CD4-positive, alpha-beta T cell treated with Interleukin-4 for 1 hour (primary cell): ENCODE data around the gene RNF215.

Experiments
- DNase-seq, 2 donors: peaks; one replicate each; pipeline ENCODE4 v3.0.0-alpha.2; 2020 to 2022

RNF215 gene

DNA sequence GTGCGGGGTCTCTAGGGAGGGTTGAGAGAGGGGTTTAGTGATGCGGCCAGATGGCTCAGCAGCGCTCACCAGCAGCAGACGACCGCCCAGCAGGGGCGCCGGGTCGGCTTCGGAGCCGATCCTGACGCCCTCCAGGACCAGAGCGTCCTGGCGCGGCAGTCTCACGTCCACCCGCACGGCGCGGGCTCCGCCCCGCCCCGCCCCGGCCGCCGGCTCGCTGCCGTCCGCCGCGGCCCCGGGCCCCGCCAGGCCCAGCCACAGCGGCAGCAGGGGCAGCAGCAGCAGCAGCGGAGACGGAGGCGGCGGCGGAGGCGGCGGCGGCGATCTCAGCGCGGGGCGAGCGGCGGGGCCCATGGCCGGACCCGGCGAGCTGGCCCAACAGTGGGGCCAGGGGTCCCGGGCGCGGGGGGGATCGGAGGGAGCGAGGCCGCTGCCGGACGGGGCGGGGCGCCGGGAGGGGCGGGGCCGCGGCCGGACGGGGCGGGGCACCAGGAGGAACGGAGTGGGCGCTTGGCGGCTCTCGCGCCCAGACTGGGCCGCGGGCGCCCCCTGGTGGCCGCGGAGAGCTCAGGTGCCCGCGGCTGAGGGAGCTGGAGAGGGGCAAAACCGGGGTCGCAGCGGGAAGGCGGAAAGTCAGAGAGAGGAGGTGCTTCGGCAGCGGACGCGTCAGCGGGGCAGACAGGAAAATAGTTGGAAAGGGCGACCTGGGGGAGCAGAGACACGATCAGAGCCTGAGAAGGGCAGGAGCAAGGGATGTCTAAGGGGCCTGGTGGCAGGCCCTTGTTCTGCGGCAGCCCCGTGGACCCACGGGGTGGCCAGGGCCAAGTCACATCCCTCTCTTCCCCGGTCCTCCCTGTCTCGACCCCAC lies at the start of gene RNF215:
Gene RNF215 (minus strand): TSS at position 452 of the 868 bp plus-strand sequence. CDS start 98 bp downstream, at position 354.
- peak; percentile 77 to 80 for DNase-seq

DNA sequence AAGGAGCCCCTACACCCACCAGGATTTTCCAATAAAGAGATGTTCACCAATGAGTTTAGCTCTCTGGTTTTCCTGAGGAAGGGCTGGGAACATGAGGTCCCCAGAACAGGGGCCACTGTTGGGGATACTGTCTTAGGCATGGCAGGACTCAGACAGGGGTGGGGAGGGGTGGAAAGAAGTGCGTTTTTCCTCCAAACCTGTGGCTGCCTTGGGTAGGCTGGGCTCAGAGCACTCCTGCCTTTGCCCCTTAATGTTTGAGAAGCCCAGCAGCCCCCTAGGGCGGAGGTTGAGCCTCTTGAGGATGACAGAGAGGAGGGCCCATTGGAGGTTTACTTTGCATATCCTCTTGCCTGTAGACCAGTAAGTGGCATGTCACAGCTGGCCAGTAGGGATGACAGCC lies 49.0 kb upstream of the RNF215 start:
- DNase-seq = no peak

DNA sequence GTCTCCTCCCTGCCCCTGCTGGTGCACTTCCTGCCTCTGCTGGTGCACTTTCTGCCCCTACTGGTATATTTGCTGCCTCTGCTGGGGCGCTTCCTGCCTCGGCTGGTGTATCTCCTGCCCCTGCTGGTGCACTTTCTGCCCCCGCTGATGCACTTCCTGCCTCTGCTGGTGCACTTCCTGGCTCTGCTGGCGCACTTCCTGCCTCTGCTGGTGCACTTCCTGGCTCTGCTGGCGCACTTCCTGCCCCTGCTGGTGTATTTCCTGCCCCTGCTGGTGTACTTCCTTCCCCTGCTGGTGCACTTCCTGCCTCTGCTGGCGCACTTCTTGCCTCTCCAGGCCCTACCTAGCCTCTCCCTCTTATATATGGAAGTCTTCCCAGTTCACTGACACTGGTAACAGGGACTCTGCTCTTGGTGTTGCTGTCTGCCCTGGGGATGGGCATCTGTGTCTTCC lies 48.5 kb upstream of the RNF215 start:
- peak; percentile 94 to 96 for DNase-seq

DNA sequence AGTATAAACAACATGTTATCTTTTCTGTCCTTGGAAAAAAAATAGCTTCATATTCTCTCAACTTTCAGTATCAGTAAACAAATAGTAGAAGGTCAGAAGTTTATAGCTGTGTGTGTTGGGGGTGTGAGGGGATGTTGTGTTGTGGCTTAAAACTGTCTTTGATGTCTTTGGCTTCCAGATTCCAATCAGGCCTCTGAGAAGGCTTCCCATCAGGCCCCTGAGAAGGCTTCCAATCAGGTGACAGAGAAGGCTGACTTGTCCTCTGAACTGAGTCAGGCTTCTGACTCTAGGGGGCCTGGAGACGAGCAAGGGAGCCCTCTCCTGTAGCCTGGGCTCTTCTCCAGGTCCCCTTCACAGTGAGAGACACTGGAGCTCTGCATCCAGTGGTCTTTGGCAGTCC lies 47.6 kb upstream of the RNF215 start:
- no peak for DNase-seq

DNA sequence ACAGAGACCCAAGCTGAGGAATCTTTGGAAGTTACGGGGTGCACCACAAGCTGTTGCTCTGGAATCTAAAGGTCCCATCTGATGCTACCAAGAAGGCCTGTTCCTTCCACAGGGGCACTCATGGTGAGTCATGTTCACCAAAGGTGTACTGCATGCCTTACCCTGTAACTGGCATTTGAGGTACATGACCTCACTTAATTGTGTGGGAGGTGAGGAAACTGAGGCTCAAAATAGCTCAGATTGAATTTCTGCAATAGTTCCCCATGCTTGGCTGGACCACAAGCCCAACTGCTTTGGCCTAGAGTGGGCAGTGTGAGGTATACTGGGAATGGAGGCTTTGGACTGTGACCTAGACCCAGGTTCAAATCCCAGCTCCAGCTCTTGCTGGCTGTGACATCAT lies 46.6 kb upstream of the RNF215 start:
- DNase-seq = no peak

DNA sequence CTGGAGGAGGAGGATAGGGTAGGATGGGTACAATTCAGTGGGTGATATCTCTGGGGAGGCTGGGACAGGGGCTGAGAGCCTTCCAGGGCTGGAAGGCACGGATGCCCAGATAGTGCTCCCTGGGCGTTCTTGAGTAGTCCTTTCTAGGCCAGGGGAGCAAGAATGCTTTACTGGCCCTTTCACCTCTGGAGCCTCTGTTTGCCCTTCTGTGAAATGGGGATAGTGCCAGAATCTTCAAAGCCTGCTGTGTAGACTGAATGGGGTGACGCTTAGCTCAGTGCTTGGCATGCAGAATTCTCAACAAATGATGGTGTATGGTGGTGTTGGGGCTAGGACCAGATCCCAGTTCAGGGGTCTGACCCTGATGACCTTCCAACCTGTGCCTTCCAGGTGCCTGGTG lies 46.0 kb upstream of the RNF215 start:
- DNase-seq = no peak

DNA sequence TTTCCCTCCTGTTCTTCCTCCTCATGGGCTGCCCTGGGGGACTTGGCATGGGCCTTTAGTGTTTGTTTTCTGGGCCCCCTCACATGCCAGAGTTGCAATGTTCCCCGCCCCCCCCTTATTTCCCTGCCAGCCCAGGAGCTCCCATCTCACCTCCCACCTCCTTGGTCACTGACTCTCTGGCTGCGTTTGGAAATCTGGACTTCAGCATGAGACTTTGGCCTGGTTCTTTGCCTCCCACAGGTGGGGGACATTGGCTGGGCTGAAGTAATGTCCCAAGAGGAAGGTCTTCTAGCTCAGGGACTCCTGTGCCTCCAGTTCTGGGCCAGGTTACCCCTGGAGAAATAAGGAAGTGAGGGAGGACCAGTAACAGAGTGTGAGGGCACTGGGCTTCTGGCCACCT lies 45.3 kb upstream of the RNF215 start:
- no peak for DNase-seq

DNA sequence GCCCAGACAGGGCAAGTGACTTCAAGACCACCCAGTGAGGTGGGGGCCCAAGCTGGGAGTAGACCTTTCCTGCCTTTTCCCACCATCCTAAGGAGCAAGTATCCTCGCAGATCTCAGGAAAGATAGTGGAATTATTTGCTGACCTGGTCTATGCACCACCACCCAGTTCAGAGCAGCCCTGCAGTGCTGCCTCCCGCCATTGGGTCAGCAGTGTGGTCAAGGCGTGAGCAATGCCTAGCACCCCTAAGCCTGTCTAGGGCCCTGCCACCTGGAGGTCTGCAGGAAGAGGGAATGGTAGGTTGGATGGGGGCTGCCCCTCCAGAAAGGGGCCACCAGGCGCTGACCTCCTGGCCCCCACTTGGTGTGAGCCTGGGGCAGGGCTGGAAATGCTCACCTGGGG lies 44.9 kb upstream of the RNF215 start:
- DNase-seq = no peak

DNA sequence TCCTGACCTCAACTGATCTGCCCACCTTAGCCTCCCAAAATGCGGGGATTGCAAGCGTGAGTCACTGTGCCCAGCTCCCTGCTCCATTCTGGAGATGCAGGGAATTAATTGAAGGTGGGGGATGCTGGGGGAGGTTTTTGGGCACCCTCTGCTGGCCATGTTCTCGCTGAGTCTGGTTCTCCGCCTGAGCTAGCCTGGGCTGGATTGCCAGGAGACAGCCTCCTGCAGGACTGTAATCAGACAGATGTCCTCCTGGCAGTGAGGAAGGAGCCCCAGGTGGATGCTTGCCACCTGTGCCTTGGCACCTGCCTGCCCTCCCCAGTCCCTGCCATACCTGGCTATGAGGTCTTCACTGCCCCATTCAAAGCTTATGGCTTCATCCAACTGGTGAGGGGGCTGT lies 43.7 kb upstream of the RNF215 start:
- DNase-seq = no peak

DNA sequence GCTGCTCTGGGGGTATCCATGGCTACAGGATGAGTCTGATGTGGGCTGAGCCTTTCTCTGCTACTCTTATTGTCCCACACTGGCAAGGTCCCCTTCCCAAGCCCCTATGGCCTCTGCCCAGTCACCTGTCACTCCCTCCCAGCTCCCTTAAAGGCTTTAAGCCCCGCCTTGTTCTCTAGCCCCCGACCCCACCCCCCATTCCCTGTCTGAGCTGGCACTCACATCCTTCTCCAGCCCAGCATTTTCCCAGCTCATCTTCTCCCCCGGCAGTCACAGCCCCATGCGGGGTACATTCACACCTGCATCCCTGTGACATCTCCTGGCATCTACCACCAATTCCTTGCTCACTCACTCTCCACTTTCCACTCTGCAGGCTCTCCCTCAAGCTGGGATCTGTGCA lies 42.7 kb upstream of the RNF215 start:
- DNase-seq = no peak

DNA sequence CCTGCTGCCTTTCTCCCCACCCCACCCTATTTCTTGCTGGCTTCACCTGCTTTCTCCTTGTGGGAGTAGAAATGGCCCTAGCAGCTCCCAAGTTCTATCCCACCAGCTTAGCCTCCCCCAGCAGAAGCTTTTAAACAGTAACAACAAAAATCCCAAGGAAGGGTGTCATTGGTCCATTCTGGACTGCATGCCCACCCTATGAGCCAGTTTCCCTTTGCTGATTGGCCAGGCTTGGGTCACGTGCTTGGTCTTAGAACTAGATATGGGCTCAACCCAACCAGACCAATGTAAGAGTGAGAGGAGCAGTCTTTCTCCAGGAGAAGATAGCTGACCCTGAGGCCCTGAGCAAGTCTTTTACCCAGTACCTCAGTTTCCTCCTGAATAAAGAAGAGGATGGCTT lies 40.7 kb upstream of the RNF215 start:
- no peak for DNase-seq

DNA sequence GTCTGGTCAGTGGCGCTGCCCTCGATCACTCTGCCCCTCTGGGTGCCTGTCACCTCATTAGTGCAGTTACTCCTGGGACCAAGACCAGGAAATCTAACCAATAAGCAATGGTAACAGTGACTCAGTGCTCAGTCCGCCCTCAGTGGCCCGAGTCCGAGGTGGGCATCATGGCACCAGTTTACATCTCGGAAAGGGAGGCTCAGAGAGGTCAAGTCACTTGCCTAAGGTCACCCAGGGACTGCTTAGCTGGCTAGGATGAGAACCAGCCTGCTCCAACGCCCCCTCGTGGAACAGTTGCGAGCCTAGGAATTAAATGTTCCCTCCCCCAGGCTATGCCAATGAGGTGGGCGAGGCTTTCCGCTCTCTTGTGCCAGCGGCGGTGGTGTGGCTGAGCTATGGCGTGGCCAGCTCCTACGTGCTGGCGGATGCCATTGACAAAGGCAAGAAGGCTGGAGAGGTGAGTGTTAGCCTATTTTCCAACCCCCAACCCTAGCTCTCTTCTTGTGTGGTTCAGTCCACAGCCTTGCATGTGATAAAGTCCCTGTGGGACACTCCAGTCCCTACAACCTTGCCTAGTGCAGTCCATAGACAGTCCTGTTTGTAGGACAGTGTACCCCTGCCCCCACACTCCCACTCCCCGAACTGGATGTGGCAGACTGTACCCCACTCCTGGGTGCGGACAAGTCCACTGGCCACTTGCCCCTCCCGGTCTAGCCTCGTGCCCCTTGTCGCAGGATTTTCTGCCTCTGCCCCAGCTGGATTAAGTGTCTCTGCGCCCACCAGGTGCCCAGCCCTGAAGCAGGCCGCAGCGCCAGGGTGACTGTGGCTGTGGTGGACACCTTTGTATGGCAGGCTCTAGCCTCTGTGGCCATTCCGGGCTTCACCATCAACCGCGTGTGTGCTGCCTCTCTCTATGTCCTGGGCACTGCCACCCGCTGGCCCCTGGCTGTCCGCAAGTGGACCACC lies 39.5 kb upstream of the RNF215 start:
- DNase-seq = peak; percentile 88 to 90

DNA sequence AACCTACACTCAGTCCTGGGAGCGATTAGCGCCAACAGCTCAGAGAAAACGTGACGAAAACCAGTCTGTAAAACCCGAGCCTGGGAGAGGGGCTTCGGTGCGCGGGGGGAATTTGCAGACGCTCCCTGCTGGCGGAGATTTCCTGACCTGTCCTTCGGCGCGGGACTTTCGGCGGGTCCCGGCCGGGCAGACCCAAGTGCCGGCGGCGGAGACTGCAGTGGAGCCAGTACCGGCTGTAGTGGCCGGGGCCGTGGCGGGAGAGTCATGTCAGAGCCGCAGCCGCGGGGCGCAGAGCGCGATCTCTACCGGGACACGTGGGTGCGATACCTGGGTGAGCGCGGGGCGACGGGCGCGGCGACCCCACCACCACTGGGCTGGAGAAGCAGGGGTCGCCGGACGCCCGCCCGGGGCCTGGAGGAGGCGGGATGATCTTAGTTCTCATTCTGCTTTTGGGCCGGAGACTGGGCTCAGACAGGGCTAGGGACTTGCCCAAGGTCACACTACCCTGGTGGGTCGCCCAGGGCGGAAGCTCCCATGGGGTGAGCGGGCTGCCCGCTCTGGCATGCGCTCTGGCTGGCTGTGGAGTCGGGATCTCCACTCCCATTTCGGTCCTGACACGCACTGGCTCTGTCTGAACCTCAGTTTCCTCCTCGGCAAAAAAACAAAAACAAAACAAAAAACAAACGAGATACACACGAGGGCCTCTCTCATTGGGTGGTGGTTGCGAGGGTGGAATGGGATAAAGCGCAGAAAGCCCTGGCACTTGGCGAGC lies 38.6 kb upstream of the RNF215 start, which contains the start of gene MTFP1:
Gene MTFP1 (plus strand): TSS at position 153 of the 772 bp plus-strand sequence. CDS start 112 bp downstream, at position 265.
- peak; percentile 51 to 54 for DNase-seq

DNA sequence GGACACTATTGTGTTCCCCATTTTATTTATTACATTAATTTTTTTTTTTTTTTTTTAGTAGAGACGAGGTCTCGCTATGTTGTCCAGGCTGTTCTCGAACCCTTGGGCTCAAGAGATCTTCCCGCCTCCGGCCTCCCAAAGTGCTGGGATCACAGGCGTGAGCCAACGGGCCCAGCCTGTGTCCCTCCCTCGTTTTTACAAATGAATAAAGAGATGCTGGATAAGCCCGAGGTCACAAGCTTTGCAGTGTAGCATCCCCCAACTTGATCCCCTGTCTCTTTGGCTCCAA lies 38.1 kb upstream of the RNF215 start:
- no peak for DNase-seq

DNA sequence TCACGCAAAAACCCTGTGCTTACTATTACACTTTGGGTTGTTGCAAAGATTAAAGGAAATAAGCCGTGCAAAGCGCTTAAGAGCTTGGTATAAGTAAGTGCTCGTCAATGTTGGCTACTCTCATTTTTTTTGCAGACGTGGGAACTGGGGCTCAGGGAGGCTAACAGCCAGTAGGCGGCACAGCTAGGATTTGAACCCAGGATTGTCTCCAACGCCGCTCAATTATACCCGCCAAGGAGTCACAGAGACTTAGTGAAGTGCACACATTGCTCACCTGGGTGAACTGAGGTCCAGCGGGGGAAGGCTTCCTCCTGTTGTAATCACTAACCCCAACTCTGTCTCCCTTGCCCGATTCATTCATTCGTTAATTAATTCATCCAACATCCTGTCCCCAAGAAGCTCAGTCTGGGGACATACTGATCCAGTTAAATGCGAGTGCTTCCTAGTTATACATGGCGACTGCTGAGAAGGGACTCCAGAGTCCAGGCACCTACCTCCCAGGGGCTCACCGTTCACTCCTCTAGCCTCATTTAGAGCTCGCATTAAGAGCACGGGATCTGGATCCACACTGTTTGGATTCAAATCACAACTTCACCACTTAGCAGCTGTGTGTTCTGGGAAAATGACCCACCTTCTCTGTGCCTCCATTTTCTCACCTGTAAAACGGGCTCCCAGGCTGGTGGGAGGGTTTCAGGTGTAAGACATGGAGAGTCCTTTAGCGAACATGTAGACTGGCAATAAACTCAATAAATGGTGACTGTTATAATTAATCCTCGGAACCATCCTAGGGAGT lies 37.5 kb upstream of the RNF215 start:
- DNase-seq = no peak

DNA sequence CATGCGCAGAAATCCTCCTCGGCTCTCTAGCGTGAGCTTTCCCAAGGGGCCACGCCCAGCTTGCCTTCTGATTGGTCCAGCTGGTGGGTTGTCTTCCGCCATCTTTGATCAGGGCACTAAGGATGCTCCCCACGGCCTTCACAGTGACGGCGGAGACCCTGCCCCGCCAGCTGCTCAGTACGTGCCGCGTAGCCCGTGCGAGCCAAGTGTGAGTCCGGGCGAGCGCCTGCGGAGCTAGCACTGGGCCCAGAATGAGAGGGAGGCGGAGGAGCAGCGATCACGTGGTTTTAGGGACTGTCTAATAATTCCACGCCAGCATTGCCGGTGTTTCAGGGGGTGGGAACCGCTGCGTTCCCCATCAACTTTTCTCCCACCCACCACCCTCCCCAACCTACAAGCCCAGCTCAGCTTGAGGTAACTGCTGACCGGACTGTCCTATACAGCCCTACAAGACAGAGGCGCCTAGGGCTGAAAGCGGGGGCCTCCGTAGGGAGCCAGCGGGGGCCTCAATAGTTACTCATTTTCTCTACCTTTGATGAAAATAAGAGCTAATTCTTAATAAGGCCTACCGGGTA lies 36.8 kb upstream of the RNF215 start:
- peak; percentile 99 to 100 for DNase-seq

DNA sequence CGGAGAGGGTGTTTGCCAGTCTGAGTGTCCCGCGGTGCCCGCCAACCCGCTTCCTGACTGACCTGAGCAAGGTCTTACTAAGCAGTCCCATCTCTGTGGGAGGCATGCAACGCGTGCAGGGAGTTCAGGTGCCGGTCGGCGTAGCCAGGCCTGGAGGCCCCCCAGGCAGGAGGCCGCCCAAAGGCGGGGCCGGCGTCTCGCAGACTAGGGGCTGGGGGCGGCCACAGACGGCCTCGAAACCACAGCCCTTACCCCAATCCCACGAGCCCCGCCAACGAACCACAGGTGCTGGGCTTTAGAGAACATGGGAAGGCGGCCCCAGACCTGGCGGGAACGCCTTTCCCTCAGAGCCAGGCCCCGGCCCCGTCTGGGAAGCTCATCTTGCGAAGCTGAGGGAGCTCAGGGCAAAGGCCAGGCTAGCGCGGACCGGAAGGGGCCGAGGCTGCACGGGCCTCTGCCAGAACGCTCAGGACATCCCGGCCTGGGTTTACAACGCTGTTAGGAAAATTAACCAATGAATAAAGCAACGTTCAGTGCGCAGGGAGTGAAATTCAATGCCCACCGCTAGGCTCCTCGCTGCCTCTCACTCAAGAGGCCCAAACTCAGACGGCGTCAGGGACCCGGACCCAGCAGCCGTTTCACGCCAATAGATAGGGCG lies 36.2 kb upstream of the RNF215 start:
- DNase-seq = peak in 1 of 2 donors; percentile 33

DNA sequence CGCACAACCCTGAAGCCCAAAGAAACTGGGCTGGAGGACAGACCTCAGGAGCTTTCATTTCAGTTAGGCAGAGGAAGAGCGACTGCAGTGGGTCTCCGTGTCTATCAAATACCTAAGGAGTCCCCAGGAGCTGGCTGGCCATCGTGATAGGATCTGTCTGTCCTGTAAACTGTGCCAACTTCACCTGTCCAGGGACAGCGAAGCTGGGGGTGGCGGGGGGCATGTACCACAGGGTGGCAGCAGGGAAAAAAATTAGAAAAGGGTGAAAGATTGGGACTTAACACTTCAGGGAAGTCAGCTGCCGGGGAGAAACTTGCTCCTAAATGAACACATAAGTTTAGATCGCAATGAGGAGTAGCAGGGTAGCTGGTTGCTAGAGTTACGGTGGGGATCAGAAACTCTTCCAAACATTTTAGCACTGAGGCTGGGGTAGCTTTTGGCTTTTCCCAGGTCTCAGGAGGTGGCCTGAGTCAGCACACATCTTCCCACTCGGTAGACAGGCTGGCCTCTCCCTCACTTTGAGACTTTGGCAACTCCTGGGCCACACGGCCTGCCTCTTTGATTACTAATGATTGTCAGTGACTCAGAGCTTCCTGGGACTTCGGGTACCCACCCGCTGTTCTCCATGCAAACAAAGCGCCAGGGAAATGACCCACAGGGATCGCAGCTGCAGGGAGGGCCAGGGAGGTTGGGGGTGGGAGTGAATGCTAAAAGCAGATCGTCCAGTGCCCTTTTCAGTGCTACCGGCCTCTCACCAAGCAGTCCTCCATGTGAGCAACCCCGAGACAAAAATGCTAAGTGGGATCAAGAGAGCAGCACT lies 35.5 kb upstream of the RNF215 start:
- DNase-seq = peak in 1 of 2 donors; percentile 40

DNA sequence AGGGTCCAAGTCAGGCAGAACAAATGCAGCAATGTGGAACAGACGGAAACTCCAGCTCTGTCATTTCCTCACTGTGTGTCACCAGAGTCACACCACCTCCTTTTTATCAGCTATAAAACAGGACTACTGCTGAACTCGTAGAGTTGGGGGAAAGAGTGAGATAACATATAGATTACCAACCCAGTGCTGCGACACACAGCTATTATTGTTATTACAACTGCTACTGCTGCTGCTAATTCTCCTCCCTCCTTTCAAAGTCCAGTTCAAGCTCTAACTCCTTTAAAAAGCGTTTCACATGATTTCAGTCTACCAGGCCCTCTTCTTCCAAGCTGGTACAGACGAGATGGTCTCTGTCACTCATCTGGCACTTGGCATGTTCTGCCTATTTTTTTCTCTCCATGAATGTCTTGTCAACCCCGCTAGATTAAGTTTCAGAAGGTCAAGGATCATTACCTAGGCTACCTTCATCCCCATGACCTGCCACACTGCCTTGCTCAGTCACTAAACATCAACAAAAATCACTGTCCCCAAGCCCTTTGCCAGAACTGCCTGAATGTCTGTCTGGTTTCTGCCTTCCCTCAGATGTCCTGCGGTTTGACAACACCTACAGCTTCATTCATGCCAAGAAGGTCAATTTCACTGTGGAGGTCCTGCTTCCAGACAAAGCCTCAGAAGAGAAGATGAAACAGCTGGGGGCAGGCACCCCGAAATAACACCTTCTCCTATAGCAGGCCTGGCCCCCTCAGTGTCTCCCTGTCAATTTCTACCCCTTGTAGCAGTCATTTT lies 34.7 kb upstream of the RNF215 start:
- DNase-seq = no peak
